Measurements from ENCODE around the gene SNAP29. TPM values are rescaled to one million over a fixed set of nuclear protein-coding genes. Genes with fewer than 3 reads are reported as not detected.
"Not testable (repeated sequence)": the region's sequence is repeated elsewhere in the genome, so short reads cannot be mapped to it uniquely, and the experiment has no call there.

The SNAP29 gene
- total RNA-seq, 6 donors from 2014 or later, result 10.2 to 28.3 (median 19.8) TPM

DNA sequence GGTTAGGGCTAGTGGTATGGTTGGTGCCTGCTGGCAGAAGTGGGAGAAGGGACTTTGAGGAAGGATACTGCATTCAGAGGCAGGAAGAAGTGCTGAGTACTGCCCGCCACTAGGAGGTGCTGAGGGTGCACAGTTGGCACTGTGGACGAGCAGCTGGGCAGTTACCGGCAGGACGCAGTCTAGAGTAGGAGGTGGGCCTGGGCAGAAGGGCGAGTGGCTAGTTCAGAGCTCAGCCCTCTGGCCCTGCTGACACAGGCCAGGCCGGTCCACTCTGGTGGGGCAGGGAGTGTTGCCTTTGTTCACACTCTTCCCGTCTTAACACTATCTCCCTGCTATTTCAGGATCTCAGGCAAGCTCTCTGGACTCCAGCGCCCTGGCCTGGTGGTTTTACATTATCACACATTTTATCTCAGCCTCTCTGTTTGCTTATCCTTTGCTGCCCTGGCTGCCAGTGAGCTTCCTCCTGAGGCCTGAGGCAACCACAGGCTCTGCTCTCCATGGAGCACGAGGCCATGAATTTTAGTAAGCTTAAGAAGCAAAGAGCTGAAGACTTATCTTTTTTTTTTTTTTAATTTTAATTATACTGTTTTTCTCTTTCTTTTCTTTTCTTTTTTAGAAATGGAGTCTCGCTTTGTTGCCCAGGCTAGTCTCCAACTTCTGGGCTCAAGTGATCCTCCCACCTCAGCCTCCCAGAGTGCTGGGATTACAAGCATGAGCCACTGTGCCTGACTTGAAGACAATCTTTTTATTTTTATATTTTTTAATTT, 26.9 kb downstream of the SNAP29 start:
- H3K27me3 ChIP-seq, result no peaks in the 10 kb centered on the region
- peak overlapping the region in 1 of 4 donors; percentile 13 for H3K4me3 ChIP-seq
- ATAC-seq (ENCODE audit: low FRiP score in 2 of 2), result peak; percentile 96 to 97
- TF ChIP-seq EP300 (IDR thresholded peaks at IDR 0.05), result no peak
- TF ChIP-seq POLR2A (IDR thresholded peaks at IDR 0.05), result peak in 2 of 4 donors; percentile 9 to 14
- TF ChIP-seq, protein P1, sequence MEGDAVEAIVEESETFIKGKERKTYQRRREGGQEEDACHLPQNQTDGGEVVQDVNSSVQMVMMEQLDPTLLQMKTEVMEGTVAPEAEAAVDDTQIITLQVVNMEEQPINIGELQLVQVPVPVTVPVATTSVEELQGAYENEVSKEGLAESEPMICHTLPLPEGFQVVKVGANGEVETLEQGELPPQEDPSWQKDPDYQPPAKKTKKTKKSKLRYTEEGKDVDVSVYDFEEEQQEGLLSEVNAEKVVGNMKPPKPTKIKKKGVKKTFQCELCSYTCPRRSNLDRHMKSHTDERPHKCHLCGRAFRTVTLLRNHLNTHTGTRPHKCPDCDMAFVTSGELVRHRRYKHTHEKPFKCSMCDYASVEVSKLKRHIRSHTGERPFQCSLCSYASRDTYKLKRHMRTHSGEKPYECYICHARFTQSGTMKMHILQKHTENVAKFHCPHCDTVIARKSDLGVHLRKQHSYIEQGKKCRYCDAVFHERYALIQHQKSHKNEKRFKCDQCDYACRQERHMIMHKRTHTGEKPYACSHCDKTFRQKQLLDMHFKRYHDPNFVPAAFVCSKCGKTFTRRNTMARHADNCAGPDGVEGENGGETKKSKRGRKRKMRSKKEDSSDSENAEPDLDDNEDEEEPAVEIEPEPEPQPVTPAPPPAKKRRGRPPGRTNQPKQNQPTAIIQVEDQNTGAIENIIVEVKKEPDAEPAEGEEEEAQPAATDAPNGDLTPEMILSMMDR (IDR thresholded peaks at IDR 0.05), result peak; percentile 68 to 96 (median 92)
- TF ChIP-seq POLR2AphosphoS5 (IDR thresholded peaks at IDR 0.05), result no peak
- 25 to 26% methylated on average over 10 of the region's 10 CpGs for WGBS, 2 donors
- peaks cover 0 to 8% (median 6%) of the 10 kb centered on the region in 4 donors for H3K4me1 ChIP-seq
- no peaks in the 10 kb centered on the region for H3K9me3 ChIP-seq
- DNase-seq, result peak; percentile 70 to 89
- H3K27ac ChIP-seq, result peak overlapping the region; percentile 47 to 69 (median 62)
- peaks cover 20 to 81% (median 61%) of the 10 kb centered on the region in 4 donors for H3K36me3 ChIP-seq

- ATAC-seq (ENCODE audit: low FRiP score in 2 of 2) (no peak), DNase-seq (no peak)
- H3K9me3 ChIP-seq, result no peaks in the 10 kb centered on the region
- WGBS, 2 donors, result 89 to 91% methylated on average over 5 of the region's 5 CpGs
- H3K27me3 ChIP-seq, result no peaks in the 10 kb centered on the region
- peaks cover 20 to 65% (median 45%) of the 10 kb centered on the region in 4 donors for H3K36me3 ChIP-seq
- H3K27ac ChIP-seq, result no peak overlapping the region
- no peak for TF ChIP-seq POLR2A (IDR thresholded peaks at IDR 0.05)
- TF ChIP-seq, protein P1 (IDR thresholded peaks at IDR 0.05), result no peak
- TF ChIP-seq POLR2AphosphoS5 (IDR thresholded peaks at IDR 0.05), result no peak
- TF ChIP-seq EP300 (IDR thresholded peaks at IDR 0.05), result no peak
- H3K4me1 ChIP-seq, result peaks cover 0 to 8% (median 6%) of the 10 kb centered on the region in 4 donors
- H3K4me3 ChIP-seq, result no peak overlapping the region
Observed at GRCh38 chr22:20887375-20887774, 28.6 kb downstream of the SNAP29 start.

DNA sequence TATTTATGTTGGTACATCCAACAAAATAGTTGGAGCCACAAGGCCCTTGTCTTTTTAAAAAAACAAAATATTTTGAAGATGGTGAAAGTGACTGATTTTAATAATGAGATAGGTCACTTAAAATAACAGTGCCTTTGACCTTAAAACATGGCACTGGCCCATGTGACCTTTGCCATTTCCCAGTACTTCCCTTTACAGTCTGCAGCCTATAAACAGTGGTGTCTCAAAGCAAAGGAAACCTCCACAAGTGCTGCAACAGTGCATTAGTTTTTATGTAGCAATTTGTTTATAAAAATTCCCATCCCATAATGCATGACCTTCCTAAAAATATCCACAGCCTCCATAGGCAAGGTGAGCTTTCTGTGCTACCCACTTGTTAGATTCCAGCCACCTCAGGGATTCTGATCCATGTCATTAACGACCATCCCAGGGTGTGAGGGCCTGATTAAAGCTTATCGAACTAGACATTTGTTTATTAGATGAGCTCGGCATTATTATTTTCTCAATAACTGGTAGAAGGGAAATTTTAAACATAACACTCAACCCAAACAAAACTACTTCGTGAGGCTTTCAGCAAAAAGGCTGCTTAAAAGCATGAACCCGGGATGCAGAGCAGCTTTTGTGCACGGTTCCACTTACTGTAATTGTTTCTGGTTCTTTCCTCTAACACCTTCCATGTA, 30.4 kb downstream of the SNAP29 start:
- H3K36me3 ChIP-seq, result peaks cover 12 to 49% (median 33%) of the 10 kb centered on the region in 4 donors
- DNase-seq (no peak), ATAC-seq (ENCODE audit: low FRiP score in 2 of 2) (no peak)
- TF ChIP-seq EP300 (IDR thresholded peaks at IDR 0.05) (no peak), POLR2A (IDR thresholded peaks at IDR 0.05) (no peak), POLR2AphosphoS5 (IDR thresholded peaks at IDR 0.05) (no peak)
- TF ChIP-seq, protein P1 (IDR thresholded peaks at IDR 0.05), result no peak
- no peak overlapping the region for H3K27ac ChIP-seq
- peaks cover 0 to 8% (median 6%) of the 10 kb centered on the region in 4 donors for H3K4me1 ChIP-seq
- 81 to 85% methylated on average over 6 of the region's 6 CpGs for WGBS, 2 donors
- H3K9me3 ChIP-seq, result no peaks in the 10 kb centered on the region
- no peak overlapping the region for H3K4me3 ChIP-seq
- H3K27me3 ChIP-seq, result no peaks in the 10 kb centered on the region

DNA sequence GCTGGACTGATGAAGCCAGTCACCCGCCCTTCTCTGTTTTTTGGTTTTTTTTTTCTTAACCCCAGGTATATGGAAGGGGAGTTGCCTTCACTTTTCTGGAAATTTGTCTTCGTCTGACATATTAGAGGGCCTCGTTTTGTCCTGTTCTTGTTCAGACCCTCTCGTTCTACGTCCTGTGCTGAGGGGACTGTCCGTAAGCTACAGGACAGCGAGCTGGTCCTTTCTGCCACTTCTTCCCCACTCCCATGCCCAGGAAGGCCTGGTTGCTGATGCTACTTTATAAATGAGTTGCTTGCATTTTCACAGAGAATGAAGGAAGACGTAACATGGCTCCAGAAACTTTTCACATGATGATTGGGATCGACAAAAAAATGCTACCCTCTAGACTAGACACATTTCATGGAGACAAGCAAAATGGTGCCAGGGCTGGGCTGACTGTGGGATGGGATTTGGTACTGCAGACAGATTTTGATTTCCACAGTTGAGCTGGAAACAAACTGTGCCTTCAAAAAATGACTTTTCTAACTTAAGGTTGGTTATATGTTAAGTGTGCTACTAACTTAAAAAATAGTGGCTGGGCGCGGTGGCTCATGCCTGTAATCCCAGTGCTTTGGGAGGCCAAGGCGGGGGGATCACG, 31.2 kb downstream of the SNAP29 start:
- H3K4me1 ChIP-seq, result peaks cover 0 to 8% (median 6%) of the 10 kb centered on the region in 4 donors
- no peak for DNase-seq
- peaks cover 12 to 40% (median 28%) of the 10 kb centered on the region in 4 donors for H3K36me3 ChIP-seq
- no peak for TF ChIP-seq POLR2A (IDR thresholded peaks at IDR 0.05)
- TF ChIP-seq EP300 (IDR thresholded peaks at IDR 0.05), result no peak
- no peak overlapping the region for H3K27ac ChIP-seq
- H3K27me3 ChIP-seq, result no peaks in the 10 kb centered on the region
- no peak overlapping the region for H3K4me3 ChIP-seq
- ATAC-seq (ENCODE audit: low FRiP score in 2 of 2), result no peak
- H3K9me3 ChIP-seq, result no peaks in the 10 kb centered on the region
- 93 to 95% methylated on average over 12 to 13 of the region's 13 CpGs for WGBS, 2 donors

- Histone ChIP-seq H3K36me3 (peaks cover 12 to 38% (median 25%) of the 10 kb centered on the region in 4 donors), H3K4me1 (peaks cover 0 to under 1% (median 0%) of the 10 kb centered on the region in 4 donors), H3K27me3 (no peaks in the 10 kb centered on the region), H3K9me3 (no peaks in the 10 kb centered on the region), H3K27ac (no peak overlapping the region), H3K4me3 (no peak overlapping the region)
- TF ChIP-seq POLR2A (IDR thresholded peaks at IDR 0.05) (no peak), POLR2AphosphoS5 (IDR thresholded peaks at IDR 0.05) (no peak), EP300 (IDR thresholded peaks at IDR 0.05) (no peak)
- TF ChIP-seq, protein P1 (IDR thresholded peaks at IDR 0.05), result no peak
- no peak for DNase-seq
- no peak for ATAC-seq (ENCODE audit: low FRiP score in 2 of 2)
- 95 to 97% methylated on average over 6 of the region's 6 CpGs for WGBS, 2 donors
Observed at GRCh38 chr22:20890975-20891374, 32.2 kb downstream of the SNAP29 start.

- H3K4me1 ChIP-seq; ATAC-seq (ENCODE audit: low FRiP score in 2 of 2); H3K27me3 ChIP-seq; H3K27ac ChIP-seq; H3K4me3 ChIP-seq; H3K9me3 ChIP-seq; DNase-seq; H3K36me3 ChIP-seq: not testable (repeated sequence)
- WGBS, 2 donors, result 89 to 93% methylated on average over 5 to 7 of the region's 7 CpGs
Observed at GRCh38 chr22:20897737-20898136, 38.9 kb downstream of the SNAP29 start.
